ENCODE measurements around the gene DDX47. TPM values are rescaled to one million over a fixed set of nuclear protein-coding genes. Genes with fewer than 3 reads are reported as not detected.

DDX47 gene
- total RNA-seq, 2 experiments from 2014 or later, result 153 TPM

DNA sequence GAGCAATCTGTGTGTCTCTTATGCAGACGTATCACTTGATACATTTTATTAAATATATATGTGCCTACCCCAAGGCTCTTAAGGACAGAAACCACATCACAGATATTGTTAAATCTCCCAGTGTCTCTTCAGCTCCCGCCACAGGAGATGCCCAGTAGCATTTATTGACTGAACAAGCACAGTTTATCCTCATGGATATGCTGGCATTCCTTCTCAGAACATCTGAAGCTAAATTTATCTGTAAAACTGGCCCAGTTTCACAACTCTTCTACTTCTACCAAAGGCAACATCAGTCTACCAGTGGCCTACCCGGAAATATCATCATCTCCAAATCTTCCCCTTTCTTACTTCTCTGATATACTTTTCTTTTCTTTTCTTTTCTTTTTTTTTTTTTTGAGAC lies 17.0 kb upstream of the DDX47 start:
- Mint-ChIP-seq H3K4me3 (no peak overlapping the region), H3K9me3 (no peaks in the 10 kb centered on the region), H3K4me1 (ENCODE audit: low read depth) (peaks cover 6% of the 10 kb centered on the region), H3K36me3 (ENCODE audit: low read depth) (no peaks in the 10 kb centered on the region), H3K27ac (no peak overlapping the region), H3K27me3 (no peaks in the 10 kb centered on the region)
- intact Hi-C loops (cut with DNase I, micrococcal nuclease), result no loop called here
- no peak overlapping the region for H3K27ac ChIP-seq (ENCODE audit: low read depth in 1 of 2, low read length in 2 of 2)
- no peaks in the 10 kb centered on the region for H3K4me1 ChIP-seq (ENCODE audit: insufficient read depth, low read length)
- H3K27me3 ChIP-seq (ENCODE audit: control insufficient read depth in 1 of 2, insufficient read depth in 2 of 2, low read length in 2 of 2), result no peaks in the 10 kb centered on the region
- H3K9me3 ChIP-seq (ENCODE audit: control insufficient read depth in 1 of 2, insufficient read depth in 1 of 2, low read length in 2 of 2), result no peaks in the 10 kb centered on the region
- ChIA-PET POLR2A (no interaction called here), CTCF (no interaction called here)
- no peak overlapping the region for H3K4me3 ChIP-seq (ENCODE audit: low read length)
- no peaks in the 10 kb centered on the region for H3K36me3 ChIP-seq (ENCODE audit: insufficient read depth, low read length)
- ATAC-seq (ENCODE audit: poor library complexity) (no peak), DNase-seq (no peak)
- TF ChIP-seq CTCF (IDR thresholded peaks at IDR 0.05), result no peak

GRCh38 chr12:12796928-12797793 lies 16.0 kb upstream of the DDX47 start:
- TF ChIP-seq CTCF (IDR thresholded peaks at IDR 0.05), result no peak
- CTCF ChIA-PET, result no interaction called here

GRCh38 chr12:12797794-12798152 lies 15.4 kb upstream of the DDX47 start:
- H3K36me3 ChIP-seq (ENCODE audit: insufficient read depth, low read length), result no peaks in the 10 kb centered on the region
- no peaks in the 10 kb centered on the region for H3K9me3 ChIP-seq (ENCODE audit: control insufficient read depth in 1 of 2, insufficient read depth in 1 of 2, low read length in 2 of 2)
- POLR2A ChIA-PET, result no interaction called here
- no peak for TF ChIP-seq CTCF (IDR thresholded peaks at IDR 0.05)
- H3K27me3 ChIP-seq (ENCODE audit: control insufficient read depth in 1 of 2, insufficient read depth in 2 of 2, low read length in 2 of 2), result no peaks in the 10 kb centered on the region
- H3K4me3 Mint-ChIP-seq, result no peak overlapping the region
- no peak overlapping the region for H3K27ac Mint-ChIP-seq
- CTCF ChIA-PET, result interaction anchor here (0.6 to 1.2 kb wide), 2 partner anchors 9 to 15 kb away, joined by 3 to 4 read pairs; no protein-coding TSS in a partner anchor
- no peak overlapping the region for H3K4me3 ChIP-seq (ENCODE audit: low read length)
- H3K36me3 Mint-ChIP-seq (ENCODE audit: low read depth), result no peaks in the 10 kb centered on the region
- H3K4me1 ChIP-seq (ENCODE audit: insufficient read depth, low read length), result peaks cover 5% of the 10 kb centered on the region
- no peak overlapping the region for H3K27ac ChIP-seq (ENCODE audit: low read depth in 1 of 2, low read length in 2 of 2)
- H3K9me3 Mint-ChIP-seq, result no peaks in the 10 kb centered on the region
- ATAC-seq (ENCODE audit: poor library complexity), result no peak
- DNase-seq, result no peak
- peaks cover 17% of the 10 kb centered on the region for H3K4me1 Mint-ChIP-seq (ENCODE audit: low read depth)
- intact Hi-C loops (cut with DNase I, micrococcal nuclease), result no loop called here
- H3K27me3 Mint-ChIP-seq, result no peaks in the 10 kb centered on the region

More at GRCh38 chr12:12796928-12797793, 16.0 kb upstream of the DDX47 start:
- no peaks in the 10 kb centered on the region for H3K9me3 Mint-ChIP-seq
- no peak overlapping the region for H3K27ac Mint-ChIP-seq
- Histone ChIP-seq H3K27ac (ENCODE audit: low read depth in 1 of 2, low read length in 2 of 2) (no peak overlapping the region), H3K27me3 (ENCODE audit: control insufficient read depth in 1 of 2, insufficient read depth in 2 of 2, low read length in 2 of 2) (no peaks in the 10 kb centered on the region), H3K9me3 (ENCODE audit: control insufficient read depth in 1 of 2, insufficient read depth in 1 of 2, low read length in 2 of 2) (no peaks in the 10 kb centered on the region), H3K4me3 (ENCODE audit: low read length) (no peak overlapping the region), H3K36me3 (ENCODE audit: insufficient read depth, low read length) (no peaks in the 10 kb centered on the region), H3K4me1 (ENCODE audit: insufficient read depth, low read length) (no peaks in the 10 kb centered on the region)
- no peak for DNase-seq
- intact Hi-C loops (cut with DNase I, micrococcal nuclease), result no loop called here
- no peaks in the 10 kb centered on the region for H3K27me3 Mint-ChIP-seq
- no peak for ATAC-seq (ENCODE audit: poor library complexity)
- peaks cover 12% of the 10 kb centered on the region for H3K4me1 Mint-ChIP-seq (ENCODE audit: low read depth)
- H3K4me3 Mint-ChIP-seq, result no peak overlapping the region
- POLR2A ChIA-PET, result no interaction called here
- no peaks in the 10 kb centered on the region for H3K36me3 Mint-ChIP-seq (ENCODE audit: low read depth)

All from CD4-positive, alpha-beta T cell (primary cell).